NOMO-1 (cell line): ENCODE results near the gene SKA2.
"Not testable (repeated sequence)": the region's sequence is repeated elsewhere in the genome, so short reads cannot be mapped to it uniquely, and the experiment has no call there.

Experiments used
- DNase-seq, 2 experiments: peaks; one replicate each; lab custom pipeline; 2025; ENCODE audit not compliant: unreplicated experiment in 2 of 2; lab: John Stamatoyannopoulos, UW

The SKA2 gene

GRCh38 chr17:59152925-59153324 is 2.1 kb downstream of the SKA2 start:
- DNase-seq, result no peak

DNA sequence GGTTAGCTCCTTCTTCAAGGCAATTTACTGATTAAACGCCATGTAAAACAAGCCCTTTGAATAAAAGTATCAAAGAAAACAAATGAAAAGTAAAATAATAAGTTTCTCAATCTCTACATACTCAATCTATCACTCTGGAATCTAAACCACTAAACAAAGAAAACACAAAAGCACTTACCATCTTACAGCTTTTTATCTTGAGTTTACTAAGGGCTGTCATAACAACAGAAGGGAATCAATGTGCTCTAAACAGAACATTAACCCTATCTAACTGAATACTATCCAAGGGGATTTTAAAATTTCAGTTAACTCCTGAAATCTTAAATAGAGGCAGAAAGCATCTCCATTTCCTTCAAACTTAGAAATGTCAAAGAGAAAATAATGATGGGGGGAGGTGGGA is 3.4 kb downstream of the SKA2 start:
- no peak for DNase-seq

DNA sequence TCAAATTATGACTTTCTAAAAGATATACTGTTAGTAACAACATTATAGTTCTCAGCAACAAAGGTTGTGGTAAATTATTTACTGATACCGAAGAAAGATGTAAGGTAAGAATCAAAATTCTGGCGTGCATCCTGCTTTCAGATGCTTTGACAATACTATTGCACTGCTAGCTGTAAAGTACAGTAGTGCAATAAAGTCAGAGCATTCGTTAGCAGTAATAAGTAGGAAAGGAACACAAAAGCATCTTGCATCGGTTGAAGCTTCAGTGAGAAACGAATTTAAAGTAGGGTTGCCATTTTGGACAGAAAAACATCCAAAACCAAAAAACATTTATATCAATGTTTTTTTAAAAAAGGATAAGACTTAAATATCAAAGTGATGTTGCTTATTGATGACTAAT is 4.0 kb downstream of the SKA2 start:
- no peak for DNase-seq

GRCh38 chr17:59149841-59150511 is 5.0 kb downstream of the SKA2 start:
- DNase-seq, result no peak

- no peak for DNase-seq
Measured at GRCh38 chr17:59149051-59149450, 5.9 kb downstream of the SKA2 start.

DNA sequence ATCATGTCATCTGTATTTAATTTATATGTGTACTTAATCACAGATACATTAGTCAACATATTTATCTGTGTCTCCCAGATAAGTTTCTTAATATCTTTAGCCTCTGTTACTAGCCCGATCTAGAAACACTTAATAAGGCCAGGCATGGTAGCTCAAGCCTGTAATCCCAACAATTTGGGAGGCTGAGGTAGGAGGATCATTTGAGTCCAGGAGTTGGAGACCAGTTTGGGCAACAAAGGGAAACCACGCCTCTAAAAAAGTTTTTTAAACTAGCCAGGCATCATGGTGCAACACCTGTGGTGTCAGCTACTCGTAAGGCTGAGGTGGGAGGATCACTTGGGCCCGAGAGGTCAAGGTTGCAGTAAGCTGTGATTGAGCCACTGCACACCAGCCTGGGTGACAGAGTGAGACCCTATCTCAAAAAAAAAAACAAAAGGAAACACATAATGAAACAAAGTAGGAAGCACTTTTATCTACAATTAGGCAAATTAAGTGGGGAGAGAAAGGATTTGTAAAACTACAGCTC is 9.4 kb downstream of the SKA2 start:
- no peak for DNase-seq

- no peak for DNase-seq
Measured at GRCh38 chr17:59141860-59142259, 13.1 kb downstream of the SKA2 start.

GRCh38 chr17:59139939-59140338 is 15.0 kb downstream of the SKA2 start:
- DNase-seq, result no peak

GRCh38 chr17:59138339-59138738 is 16.6 kb downstream of the SKA2 start:
- not testable (repeated sequence) for DNase-seq

DNA sequence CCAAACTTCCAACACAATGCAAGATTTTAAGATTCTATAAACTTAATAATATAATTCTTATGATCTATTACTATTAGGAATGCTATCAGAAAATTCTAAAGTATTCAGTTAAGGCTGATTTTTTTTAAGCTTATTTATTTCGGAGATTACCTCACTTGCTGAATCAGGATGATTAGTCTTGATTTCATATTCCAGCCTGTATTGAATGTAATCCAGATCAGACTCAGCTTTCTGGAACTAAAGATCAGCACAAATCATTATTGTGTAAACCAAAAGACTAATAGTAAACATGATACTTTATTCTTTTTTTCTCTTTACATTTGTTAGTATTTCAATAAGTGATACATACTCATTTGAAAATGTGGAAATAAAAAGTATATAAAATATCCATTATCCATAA is 23.9 kb downstream of the SKA2 start:
- DNase-seq, result no peak

GRCh38 chr17:59129814-59130213 is 25.2 kb downstream of the SKA2 start:
- no peak for DNase-seq

DNA sequence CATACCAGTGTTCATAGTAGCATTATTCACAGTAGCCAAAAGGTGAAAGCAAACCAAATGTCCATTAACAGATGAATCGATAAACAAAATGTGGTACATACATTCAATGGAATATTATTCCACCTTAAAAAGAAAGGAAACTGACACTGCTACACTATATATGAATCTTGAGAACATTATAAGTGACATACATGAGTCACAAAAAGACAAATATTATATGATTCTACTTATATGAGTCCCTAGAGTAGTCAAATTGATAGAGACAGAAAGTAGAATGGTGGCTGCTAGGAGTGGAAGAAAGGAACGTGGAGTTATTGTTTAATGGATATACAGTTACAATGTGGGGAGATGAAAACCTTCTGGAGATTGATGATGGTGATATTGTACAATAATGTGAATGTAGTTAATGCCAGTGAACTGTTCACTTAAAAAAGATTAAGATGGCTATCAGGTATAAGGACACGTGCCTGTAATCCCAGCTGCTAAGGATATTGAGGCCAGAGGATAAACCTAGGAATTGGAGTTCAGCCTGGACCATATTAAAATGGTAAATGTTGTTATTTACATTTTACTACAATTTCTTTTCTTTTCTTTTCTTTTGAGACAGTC is 28.1 kb downstream of the SKA2 start:
- no peak for DNase-seq

DNA sequence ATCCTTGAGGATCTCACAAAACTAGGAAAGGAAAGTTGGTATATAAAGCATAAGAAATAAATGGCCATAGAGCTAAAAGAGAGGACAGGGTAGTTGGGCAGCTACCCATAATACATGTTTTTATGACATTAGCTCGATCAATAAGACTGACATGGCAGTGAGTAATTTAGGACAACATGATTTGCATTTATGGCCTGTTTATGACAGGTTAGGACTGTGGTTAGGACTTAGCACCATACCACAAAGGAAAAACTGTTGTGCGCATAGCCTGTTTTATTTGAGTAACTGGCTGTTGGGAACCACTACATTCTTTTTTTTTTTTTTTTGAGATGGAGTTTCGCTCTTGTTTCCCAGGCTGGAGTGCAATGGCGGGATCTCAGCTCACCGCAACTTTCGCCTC is 30.3 kb downstream of the SKA2 start:
- DNase-seq, result no peak

DNA sequence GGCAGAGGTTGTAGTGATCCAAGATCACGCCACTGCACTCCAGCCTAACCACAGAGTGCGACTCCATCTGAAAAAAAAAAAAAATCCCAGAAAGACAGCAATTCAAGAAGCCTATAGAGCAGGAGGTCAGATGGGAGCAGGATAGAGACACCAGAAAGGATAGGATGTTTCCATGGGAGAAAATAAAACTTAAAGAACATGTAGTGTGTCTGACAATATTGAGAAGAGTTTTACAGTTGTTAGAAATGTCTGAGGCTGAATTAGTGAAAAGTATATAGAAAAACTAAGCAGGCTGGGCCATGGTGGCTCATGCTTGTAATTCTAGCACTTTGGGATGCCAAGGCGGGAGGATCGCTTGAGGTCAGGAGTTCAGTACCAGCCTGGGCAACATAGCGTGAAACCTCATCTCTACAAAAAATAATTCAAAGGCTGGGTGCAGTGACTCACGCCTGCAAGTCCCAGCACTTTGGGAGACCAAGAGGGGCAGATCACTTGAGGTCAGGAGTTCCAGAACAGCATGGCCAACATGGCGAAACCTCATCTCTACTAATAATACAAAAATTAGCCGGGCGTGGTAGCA is 33.0 kb downstream of the SKA2 start:
- no peak for DNase-seq

DNA sequence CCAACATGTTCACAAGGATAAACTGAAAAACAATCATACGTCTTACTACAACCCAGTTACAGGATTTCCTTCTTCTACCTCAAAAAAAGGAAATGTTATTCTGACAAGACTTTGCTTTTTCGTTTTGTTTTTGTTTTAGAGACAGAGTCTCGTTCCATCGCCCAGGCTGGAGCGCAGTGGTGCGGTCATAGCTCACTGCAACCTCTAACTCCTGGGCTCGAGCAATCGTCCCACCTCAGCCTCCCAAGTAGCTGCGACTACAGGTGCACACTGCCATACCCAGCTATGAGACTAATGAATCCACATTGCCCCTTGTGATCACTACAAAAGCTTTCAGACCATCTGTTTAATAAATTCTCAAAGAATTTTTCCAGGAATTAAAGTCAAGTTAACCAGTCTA is 39.5 kb downstream of the SKA2 start:
- DNase-seq, result no peak

- no peak for DNase-seq
Measured at GRCh38 chr17:59111539-59111938, 43.4 kb downstream of the SKA2 start.

GRCh38 chr17:59110973-59111372 is 44.0 kb downstream of the SKA2 start:
- DNase-seq, result no peak

DNA sequence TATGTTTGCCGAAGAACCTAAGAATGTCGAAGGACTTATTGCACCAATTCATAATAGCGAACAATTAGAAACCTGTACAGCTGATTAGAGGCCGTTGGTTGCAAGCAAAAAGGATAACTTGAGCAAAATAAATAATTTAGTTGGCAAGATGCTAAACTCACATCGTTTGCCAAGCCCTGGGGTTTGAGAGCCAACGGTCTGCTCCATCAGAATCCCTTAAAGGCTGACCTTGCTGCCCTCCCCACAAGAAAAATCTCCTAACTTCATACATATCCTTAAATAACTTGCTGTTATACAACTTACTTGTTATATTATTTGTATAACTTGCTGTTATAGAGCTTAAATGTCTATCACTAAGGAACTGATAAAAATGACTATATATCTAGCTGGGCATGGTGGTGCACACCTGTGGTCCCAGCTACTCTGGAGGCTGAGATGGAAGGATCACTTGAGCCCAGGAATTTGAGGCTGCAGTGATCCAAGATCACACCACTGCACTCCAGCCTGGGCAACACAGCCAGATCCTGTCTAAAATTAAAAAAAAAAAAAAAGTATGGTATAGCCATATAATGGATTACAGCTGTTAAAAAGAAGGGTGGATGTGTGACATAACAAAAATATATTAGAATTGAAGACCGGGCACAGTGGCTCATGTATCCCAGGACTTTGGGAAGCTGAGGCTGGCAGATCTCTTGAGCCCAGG is 46.4 kb downstream of the SKA2 start:
- DNase-seq, result no peak

DNA sequence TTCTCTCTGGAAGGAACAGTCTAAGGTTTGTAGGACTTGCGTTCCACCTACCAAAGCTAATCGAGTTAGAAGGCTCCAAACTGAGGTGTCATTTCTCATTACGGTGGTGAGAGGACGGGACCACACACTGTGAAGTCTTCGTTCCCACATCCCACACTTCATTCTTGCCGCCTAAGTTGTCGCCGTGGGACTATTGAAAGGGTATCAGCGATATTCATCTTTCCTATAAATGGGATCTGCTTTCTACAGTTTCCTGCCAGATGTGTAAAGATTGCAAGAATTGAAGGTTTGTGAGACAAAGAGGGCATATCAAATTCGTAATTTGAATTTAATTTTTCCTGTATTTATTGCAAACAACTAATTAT is 47.7 kb downstream of the SKA2 start:
- DNase-seq, result no peak

DNA sequence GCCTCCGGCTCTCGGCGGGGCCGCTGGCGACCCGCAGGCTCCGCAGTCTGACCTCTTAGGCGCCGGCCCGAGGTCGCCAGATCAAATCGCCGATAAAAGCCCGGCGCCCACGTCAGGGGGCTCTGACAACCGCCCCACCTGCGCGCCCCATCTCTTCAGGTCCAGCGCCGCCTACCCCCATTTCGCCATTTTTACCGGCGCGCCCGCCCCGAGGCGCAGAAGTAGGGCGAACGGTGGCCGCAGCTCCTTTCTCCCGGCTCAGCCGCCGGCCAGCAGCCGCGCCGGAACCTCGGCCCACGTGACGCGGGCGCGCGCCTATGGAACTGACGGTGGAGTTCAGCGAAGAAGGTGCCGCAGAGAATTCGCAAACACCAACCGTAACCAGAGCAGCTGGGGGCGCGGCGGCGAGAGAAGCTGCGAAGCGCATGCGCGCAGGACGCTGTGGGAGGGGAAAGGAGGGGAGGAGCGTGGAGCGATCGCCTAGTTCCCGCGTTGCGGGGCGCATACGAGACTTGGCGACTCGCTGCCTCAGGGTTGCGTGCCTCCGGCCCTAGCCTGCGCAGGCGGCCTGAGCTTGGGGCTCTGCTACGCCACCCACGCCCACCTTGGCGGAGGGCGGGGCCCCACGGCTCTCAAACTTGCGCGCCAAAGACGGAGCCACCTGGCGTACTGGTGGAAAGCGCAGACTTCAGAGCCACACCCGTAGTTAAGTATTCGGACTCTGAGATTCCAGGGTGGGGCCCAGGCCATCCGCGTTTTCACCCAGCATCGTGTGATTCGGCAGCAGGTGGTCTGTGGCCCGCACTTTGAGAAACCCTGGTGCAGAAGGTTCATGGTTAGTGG is 48.3 kb downstream of the SKA2 start, which contains the start of gene TRIM37:
Gene TRIM37 (minus strand): TSS at position 418 of the 843 bp plus-strand sequence. CDS start 419 bp downstream, outside the sequence.
- DNase-seq, result peak; percentile 97 to 99
